Hypothalamus (tissue), 51 donors: ENCODE data around the gene RPS6KA1.
A peak's percentile ranks its signal among the peaks of the same experiment; 100 is the strongest.
"Not testable (repeated sequence)": the region's sequence is repeated elsewhere in the genome, so short reads cannot be mapped to it uniquely, and the experiment has no call there.

Experiments
- DNase-seq, 51 donors: peaks; one replicate each; lab custom pipeline; 2025; lab: John Stamatoyannopoulos, UW

RPS6KA1 gene

DNA sequence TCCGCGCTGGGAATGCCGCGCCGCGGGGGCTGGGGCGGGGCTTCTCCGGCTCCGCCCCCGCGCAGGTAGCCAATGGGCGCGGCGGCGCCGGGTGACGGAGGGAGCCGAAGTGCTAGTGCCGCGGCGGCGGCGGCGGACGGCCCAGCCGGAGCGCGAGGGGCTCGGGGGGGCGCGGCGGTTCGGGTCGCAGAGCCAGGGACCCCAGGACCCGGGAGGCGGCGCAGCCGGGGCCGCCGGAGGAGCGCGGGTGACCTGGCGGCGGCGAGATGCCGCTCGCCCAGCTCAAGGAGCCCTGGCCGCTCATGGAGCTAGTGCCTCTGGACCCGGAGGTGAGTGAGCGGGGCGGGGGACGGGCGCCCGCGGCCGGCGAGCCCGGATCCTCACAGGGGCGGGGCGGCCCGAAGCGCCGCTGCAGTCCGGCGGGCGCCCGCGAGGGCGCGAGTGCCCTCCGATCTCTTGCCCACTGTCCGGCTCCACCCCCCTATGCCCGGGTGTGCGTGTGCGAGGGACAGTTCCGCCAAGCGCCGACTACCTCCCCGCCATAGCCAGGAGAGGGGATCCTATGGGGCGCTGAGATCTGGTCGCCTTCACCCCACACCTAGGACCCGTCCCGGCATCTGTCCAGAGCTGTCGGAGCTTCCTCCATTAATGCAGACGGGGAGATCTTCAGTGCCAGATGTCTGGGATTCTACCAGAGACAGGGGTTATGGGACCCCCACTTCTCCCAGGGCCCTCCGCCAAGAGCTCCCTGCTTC, at the start of gene RPS6KA1:
Gene RPS6KA1, plus strand, starts transcription at position 107 of the 755 bp plus-strand sequence. Its CDS starts 160 bp downstream, at position 267.
- peak in 35 of 51 donors; percentile 11 to 76 (median 48) for DNase-seq

DNA sequence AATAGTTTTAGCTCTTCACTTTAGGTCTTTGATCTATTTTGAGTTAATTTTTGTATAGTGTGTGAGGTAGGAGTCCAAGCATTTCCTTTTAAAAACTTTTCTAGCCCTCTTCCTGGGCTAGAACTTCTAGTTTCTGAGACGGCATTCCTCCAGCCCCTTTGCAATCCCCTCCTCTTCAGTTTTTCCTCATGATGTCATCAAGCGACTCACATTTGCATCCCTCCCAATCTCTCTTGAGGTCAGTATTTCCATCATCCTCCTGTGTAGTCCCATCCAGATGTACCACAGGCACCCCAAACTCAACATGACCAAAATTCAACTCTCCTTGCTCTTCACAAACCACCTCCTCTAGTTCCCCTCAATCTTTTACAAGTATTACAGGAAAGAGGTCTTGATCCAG, 46.6 kb upstream of the RPS6KA1 start:
- no peak for DNase-seq

DNA sequence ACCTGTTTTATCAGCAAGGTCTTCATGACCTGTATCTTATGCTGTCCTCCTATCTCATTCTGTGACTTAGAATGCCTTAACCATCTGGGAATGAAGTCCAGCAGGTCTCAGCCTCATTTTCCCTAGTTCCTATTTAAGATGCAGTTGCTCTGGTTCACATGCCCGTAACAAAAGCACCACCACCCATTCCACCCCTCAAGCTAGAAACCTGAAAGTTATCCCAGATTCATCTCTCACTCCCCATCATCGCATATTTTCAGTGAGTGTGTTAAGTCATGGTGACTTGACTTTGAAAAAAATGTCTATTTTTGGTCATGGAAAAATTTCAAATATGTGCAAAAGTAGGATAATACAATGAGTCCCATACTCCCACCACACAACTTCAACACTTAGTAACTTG, 45.6 kb upstream of the RPS6KA1 start:
- no peak for DNase-seq

DNA sequence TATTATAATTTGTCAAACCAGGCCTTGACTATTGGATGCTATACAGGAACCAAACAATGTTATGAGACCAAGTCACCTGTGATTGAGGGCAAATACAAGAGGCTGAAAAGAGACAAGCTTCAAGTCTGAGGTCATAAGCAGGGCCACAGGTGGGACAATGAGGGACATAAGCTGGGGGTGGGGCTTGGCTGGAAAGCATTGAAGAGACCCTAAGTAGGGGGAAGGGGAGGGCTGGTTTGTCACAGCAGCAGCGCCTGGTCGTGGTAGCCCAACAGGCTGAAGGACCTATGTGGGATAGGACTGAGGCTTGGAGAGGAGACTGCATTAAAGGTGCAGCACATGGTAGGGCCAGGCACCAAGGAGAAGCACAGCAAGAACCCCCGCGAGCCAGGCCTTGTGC, 39.4 kb upstream of the RPS6KA1 start:
- DNase-seq, result no peak

DNA sequence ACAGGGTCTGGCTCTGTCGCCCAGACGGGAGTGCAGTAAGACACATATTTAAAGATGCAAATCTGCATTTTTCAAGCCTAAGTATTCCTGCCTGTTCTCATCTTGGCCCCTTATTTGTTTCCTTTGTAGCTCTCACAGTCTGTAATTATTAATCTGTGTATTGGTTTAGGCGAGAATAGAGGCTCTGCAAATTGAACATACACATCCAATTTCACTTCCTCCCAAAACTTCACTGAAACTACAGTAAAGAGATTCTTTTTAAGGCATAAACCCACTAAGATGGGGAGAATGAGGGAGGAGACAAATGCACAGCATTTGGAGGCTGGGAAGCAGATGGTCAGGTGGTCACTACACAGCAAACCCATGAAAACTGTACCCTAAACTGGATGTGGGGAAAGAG, 36.3 kb upstream of the RPS6KA1 start:
- DNase-seq, result no peak

DNA sequence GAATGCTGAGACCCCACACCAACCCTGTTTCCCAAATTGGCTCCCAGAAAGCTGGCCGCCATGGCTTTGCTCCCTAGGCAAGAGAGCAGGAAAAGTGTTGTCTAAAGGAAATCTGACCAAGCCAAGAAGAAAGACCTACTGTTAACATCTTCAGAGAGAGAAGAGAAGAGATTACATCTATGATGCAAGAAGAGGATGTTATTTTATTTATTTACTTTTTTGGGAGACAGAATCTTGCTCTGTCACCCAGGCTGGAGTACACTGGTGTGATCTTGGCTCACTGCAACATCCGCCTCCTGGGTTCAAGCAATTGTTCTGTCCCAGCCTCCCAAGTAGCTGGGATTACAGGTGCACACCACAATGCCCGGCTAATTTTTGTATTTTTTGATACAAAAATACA, 35.6 kb upstream of the RPS6KA1 start:
- DNase-seq, result no peak

DNA sequence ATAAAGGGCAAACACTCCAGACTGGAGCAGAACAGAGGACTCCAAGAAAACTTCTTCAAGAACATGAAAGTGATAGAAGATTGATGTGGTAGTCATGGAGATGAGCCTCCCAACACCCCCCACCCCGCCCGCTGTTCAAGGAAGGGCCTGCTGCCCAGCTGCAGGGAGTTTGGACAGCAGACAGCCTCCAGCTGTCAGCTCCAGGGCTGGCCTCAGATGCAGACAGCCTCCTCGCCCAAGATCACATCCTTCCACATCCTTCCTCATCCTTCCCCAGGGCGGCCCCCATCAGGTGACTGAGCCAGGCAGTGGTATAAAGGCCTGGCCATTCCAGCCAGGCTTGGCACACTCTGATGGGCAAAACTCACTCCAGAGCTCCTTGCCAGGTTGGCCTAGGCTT, 32.7 kb upstream of the RPS6KA1 start:
- DNase-seq, result peak in 3 of 51 donors; percentile 3 to 5 (median 3)

DNA sequence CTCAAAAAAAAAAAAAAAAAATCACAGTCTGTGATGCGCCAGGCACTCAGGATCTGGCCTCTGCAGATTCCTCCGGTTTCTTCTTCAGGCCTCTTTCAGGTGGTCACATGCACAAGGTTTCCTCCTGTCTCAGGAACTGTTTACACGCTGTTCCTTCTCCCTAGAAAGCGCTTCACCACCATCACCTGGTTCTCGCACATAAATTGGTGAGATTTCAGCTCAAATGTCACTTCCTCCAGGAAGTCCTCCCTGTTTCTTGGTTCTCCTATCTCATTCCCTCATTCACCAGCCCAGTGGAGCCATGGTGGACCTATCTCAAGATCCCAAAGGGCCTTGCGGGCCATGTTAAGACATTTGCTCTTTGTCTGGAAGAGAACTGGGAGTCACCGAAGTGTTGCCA, 30.7 kb upstream of the RPS6KA1 start:
- no peak for DNase-seq

DNA sequence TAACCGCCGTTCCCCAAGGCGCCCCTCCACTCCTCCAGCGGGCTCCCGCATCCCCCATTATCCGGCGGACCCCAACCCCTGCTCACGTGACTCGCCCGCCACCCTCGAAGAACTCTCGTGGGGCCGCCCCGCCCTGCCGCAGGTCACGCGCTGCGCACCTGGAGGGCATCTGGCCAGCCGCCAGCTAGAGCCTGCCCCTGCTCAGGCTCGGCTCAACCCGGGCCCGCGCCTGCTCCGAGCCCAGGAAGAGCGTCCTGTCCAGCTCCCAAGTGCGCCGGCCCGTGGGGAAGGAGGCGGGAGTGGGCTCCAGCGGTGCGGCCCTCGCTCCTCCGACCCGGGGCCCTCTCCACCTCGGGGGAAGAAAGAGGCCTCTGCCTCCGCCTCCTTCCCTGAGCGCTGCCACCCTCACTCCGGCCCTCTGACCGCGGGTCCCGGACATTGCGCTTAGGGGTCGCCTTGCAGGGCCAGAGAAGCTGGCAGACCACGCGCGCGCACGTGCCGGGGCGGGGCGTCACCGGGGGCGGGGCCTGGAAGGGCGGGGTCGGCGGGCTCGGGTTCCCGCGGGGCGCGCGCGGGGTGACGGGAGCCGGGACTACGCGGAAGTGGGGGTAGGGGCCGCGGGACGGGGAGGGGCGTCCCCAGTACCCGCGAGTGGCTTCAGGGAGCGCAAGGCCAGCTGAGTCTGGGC, 28.9 kb upstream of the RPS6KA1 start:
- DNase-seq, result peak; percentile 51 to 93 (median 80)

DNA sequence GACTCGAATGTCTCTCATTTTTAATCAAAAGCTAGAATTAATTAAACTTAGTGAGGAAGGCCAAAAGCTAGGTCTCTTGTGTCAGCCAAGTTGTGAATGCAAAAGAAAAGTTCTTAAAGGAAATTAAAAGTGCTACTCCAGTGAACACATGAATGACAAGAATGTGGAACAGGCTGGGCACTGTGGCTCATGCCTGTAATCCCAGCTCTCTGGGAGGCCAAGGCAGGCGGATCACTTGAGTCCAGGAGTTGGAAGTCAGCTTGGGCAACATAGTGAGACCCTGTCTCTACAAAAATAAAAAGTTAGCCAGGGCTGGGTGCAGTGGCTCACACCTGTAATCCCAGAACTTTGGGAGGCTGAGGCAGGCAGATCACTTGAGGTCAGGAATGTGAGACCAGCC, 18.9 kb upstream of the RPS6KA1 start:
- not testable (repeated sequence) for DNase-seq

DNA sequence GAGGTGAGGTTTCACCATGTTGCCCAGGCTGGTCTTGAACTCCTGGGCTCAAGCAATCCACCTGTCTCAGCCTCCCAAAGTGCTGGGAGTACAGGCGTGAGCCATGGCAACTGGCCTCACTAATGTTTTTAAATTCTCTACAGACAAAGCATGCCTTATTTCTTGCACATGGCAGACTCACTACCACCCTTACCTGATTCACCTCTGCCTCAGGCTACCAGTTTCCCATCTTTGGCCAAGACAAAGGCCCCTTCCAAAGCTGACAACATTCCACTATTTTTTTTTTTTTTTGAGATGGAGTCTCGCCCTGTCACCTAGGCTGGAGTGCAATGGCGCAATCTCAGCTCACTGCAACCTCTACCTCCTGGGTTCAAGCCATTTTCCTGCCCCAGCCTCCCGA, 13.7 kb upstream of the RPS6KA1 start:
- not testable (repeated sequence) for DNase-seq

DNA sequence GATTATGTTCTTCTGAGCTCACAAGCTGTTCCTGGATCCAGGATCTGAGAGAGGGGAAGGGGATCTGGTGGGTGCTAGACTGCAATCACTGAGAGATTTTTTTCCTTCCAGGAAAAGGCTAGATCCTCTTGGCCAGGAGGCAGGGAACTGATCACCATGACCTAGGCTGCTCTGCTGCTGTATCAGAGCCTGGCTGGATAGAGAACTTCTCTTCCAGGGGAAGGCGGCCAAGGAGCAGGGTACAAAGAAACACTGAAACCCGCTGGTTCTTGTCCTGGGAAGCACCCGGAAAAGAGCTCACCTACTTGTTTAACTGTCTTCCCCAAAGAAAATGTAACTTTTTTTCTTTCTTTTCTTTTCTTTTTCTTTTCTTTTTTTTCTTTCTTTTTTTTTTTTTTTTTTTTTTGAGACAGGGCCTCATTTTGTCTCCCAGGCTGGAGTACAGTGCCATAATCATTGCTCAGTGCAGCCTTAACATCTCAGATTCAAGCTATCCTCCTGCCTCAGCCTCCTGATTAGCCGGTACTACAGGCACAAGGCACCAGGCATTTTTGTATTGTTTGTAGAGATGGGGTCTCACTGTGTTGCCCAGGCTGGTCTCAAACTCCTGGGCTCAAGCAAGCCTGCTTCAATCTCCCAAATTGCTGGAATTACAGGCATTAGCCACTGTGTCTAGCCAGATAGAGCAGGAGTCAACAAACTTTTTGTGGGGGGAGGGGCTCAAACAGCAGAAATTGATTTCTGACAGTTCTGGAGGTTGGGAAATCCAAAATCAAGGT, 12.4 kb upstream of the RPS6KA1 start:
- DNase-seq, result no peak

DNA sequence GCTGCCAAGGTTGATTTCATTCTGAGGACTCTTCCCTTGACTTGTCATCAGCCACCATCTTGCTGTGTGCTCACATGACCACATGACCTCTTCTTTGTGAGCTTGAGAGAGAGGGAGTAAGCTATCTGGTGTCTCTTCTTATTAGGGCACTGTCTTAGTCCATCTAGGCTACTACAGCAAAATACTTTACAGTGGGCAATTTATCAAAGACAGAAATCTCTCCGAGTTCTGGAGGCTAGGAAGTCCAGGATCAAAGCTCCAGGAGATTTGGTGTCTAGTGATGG, 11.9 kb upstream of the RPS6KA1 start:
- DNase-seq, result no peak

DNA sequence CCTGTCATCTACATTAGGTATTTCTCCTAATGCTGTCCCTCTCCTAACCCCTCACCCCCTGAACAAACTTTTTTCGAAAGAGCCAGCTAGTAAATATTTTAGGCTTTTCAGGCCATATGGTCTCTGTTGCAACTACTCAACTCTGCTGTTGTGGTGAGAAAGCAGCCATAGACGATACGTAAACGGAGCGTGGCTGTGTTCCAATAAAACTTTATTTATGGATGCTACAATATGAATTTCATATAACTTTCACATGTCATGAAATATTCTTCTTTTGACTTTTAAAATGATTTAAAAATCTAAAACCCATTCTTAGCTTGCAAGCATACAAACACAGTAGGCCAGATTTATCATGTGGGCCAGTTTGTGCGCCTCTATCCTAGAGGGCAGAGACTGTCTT, 11.2 kb upstream of the RPS6KA1 start:
- DNase-seq, result no peak

DNA sequence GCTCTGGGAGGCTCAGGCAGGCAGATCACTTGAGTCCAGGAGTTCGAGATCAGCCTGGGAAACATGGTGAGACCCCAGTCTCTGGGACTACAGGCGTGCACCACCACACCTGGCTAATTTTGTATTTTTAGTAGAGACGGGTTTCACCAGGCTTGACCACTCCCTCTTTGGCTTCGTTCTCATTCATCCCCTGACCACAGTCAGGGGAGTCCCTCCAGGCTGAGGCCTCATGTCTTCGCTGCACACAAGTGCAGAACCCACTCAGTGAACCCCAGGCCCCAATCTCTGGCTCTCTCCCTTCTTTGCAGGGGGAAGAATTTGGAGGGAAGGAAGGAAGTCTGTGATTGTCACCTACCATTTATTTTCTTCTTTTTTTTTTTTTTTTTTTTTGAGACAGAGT, 9.2 kb upstream of the RPS6KA1 start:
- DNase-seq, result no peak

DNA sequence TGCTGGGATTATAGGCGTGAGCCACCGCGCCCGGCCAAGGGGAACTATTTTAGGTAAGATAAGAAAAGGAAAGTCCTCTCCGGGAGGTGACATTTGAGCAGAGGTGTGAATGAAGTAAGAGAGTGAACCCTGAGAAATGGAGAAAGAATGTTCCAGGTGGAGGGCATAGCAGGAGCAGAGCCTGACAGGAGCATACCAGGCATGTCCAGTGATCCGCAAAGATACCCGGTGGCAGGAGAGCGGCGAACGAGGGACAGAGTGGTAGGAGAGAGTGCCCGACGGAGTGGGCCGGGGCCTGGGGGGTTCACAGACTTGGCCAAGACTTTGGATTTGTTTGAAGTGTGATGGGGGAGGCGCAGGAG, 7.9 kb upstream of the RPS6KA1 start:
- no peak for DNase-seq

DNA sequence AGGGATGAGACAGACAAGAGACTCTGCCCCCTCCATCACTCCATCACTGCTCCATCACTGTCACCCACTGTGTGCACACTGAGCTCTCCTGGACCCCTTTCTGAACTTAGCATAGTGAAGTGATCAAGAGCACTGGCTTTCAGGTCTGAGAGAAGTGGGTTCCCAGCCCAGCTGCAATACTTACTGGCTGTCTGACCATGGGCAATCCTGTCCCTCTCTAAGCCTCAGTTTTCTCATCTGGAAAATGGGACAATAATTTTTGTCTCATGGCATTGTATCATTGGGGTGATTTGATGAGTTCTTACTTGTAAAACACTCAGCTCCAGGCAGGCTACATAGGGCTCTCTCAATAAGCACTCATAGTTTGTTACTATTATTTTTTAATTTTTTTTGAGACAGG, 7.5 kb upstream of the RPS6KA1 start:
- no peak for DNase-seq

DNA sequence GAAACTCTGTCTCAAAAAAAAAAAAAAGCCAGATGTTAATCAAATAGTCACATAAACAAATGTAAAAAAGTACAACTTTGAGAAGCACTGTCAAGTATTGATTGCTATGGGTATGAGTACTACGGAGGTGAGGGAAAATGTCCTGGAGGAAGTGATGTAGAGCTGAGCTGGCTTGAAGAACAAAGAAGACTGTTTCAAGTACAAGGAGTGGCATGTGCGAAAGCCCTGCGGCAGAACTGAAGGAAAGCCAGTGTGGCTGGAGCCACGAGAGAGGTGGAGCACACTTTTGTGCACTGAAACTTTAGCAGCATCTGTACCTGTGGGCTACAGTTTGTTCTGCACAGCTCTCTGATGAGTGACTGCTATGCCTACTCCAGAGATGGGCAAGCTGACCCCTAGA, 5.4 kb upstream of the RPS6KA1 start:
- DNase-seq, result no peak

DNA sequence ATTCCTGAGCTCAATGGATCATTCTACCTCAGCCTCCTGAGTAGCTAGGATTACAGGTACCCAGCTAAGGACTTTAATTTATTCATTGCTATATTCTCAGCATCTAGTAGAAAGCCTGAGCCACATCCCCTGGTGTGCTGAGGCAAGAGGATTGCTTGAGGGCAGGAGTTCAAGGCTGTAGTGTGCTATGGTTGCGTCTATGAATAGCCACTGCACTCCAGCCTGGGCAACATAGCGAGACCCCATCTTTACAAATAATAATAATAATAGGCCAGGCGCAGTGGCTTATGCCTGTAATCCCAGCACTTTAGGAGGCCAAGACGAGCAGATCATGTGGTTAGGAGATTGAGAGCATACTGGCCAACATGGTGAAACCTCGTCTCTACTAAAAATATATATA, 3.3 kb upstream of the RPS6KA1 start:
- DNase-seq, result no peak

DNA sequence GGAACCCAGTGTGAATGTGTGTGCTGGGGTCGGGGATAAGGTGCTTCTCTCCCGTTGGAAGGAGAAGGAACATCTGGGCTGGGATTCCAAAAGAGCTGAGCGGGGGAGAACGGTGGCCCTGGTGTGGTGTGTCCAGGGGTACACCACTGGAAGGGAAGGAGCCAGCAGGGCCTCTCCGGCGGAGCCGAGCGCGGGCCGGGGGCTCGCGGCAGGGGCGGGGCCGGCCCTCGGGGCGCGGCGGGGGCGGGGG, 231 bp upstream of the RPS6KA1 start:
- no peak for DNase-seq

DNA sequence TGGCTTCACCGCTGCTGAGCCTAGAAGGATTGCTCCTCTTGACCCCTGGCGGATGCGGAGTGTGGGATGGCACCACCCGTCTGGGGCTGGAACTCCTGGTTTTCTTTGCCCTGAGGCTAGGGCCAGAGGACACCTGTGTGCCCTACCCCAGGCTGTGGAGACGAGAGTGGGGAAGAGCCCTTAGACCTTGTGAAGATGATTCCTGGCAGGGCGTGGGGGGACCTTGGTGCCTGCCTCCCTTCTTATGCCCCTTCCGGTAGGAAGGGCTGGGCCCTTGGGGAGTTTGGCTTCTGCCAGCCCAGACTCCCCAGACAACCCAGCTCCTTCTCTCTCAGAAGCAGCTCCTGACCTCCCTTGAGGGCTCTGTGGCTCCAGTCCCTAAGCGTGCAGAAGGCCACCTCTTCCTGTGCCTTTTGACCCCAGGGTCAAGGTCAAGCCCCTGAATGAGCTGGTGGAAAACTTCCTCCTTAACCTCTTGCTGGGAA, 891 bp downstream of the RPS6KA1 start:
- DNase-seq, result no peak
